KMS-11 (cell line): Measurements from ENCODE around the gene VPS51.
"Not testable (repeated sequence)": the region's sequence is repeated elsewhere in the genome, so short reads cannot be mapped to it uniquely, and the experiment has no call there.

Source experiments
- H2AFZ ChIP-seq: fragments of 200-600 bp; sonication (generic); 2 replicates; pipeline ENCODE4 v1.6.1; 2016; ENCODE audit warnings: antibody characterized with exemption, mixed run types, low read depth
- H3K27ac ChIP-seq: fragments of 200-600 bp; sonication (generic); 2 replicates; pipeline ENCODE4 v1.6.1; 2016; ENCODE audit warnings: mild to moderate bottlenecking, mixed run types
- H3K27me3 ChIP-seq: fragments of 200-600 bp; sonication (generic); 2 replicates; pipeline ENCODE4 v1.6.1; 2017; ENCODE audit warnings: mild to moderate bottlenecking, low read depth, mixed run types, moderate library complexity; ENCODE audit not compliant: insufficient read depth
- H3K36me3 ChIP-seq: fragments of 200-600 bp; sonication (generic); 2 replicates; pipeline ENCODE4 v1.6.1; 2017; ENCODE audit warnings: mild to moderate bottlenecking, mixed run types; ENCODE audit not compliant: insufficient read depth
- H3K4me1 ChIP-seq: fragments of 200-600 bp; sonication (generic); 2 replicates; pipeline ENCODE4 v1.6.1; 2016; ENCODE audit warnings: mild to moderate bottlenecking, low read depth, mixed run types; ENCODE audit not compliant: poor library complexity, severe bottlenecking
- H3K4me2 ChIP-seq: fragments of 200-600 bp; sonication (generic); 2 replicates; pipeline ENCODE4 v1.7.0; 2016; ENCODE audit warnings: mild to moderate bottlenecking, mixed run types
- H3K4me3 ChIP-seq: fragments of 200-600 bp; sonication (generic); IDR thresholded peaks from 2 replicates; pipeline ENCODE4 v1.6.1; 2017; ENCODE audit warnings: low read depth, low read length, mixed read lengths; ENCODE audit not compliant: insufficient read depth
- H3K79me2 ChIP-seq: fragments of 200-600 bp; sonication (generic); 2 replicates; pipeline ENCODE4 v1.6.1; 2016; ENCODE audit warnings: low read depth, mixed run types; ENCODE audit not compliant: insufficient read depth
- H3K9ac ChIP-seq: fragments of 200-600 bp; sonication (generic); 2 replicates; pipeline ENCODE4 v1.6.1; 2016; ENCODE audit warnings: mild to moderate bottlenecking, mixed run types
- H4K20me1 ChIP-seq: fragments of 200-600 bp; sonication (generic); 2 replicates; pipeline ENCODE4 v1.6.1; 2016; ENCODE audit warnings: mild to moderate bottlenecking, mixed run types; ENCODE audit not compliant: insufficient read depth
- CTCF ChIP-seq: fragments of 200-600 bp; sonication (generic); conservative IDR thresholded peaks from 2 replicates; pipeline ENCODE4 v1.6.1; 2017; ENCODE audit warnings: low read depth, mild to moderate bottlenecking, antibody characterized with exemption, low read length, moderate library complexity, mixed read lengths

Gene VPS51

GRCh38 chr11:65117206-65118096, 21.4 kb downstream of the VPS51 start, which contains the start of gene ZNHIT2:
TSS of gene ZNHIT2 (minus strand) at chr11:65117701. CDS start at chr11:65117653, 48 bp downstream.
- H4K20me1 ChIP-seq = no peaks in the 10 kb centered on the region
- peaks cover 50% of the 10 kb centered on the region for H3K79me2 ChIP-seq
- peak; percentile 94 for TF ChIP-seq CTCF
- H2AFZ ChIP-seq = 0 out of 2 replicates have a peak within 1 kb of the TSS, but pooled peaks have one; percentile 6
- peak within 1 kb of the TSS; percentile 99 for H3K27ac ChIP-seq
- no peaks in the 10 kb centered on the region for H3K36me3 ChIP-seq
- H3K4me1 ChIP-seq = peaks cover 46% of the 10 kb centered on the region
- no peak within 1 kb of the TSS for H3K4me3 ChIP-seq
- no peaks in the 10 kb centered on the region for H3K27me3 ChIP-seq
- H3K9ac ChIP-seq = peak within 1 kb of the TSS; percentile 95
- peak within 1 kb of the TSS; percentile 89 for H3K4me2 ChIP-seq

- TF ChIP-seq CTCF = no peak; the same call in 1 of the 2 replicates
- H3K4me1 ChIP-seq = peaks cover 48% of the 10 kb centered on the region
- no peaks in the 10 kb centered on the region for H4K20me1 ChIP-seq
- no peaks in the 10 kb centered on the region for H3K27me3 ChIP-seq
- H3K36me3 ChIP-seq = no peaks in the 10 kb centered on the region
- H3K4me2 ChIP-seq = no peak overlapping the region; the same call in 1 of the 2 replicates
- H3K79me2 ChIP-seq = peaks cover 57% of the 10 kb centered on the region
- H3K4me3 ChIP-seq = no peak overlapping the region
- no peak overlapping the region for H2AFZ ChIP-seq
- peak overlapping the region; percentile 6; the same call in 1 of the 2 replicates for H3K27ac ChIP-seq
- no peak overlapping the region for H3K9ac ChIP-seq
Measured at GRCh38 chr11:65118097-65118837, 22.3 kb downstream of the VPS51 start.

GRCh38 chr11:65118891-65119669, 23.1 kb downstream of the VPS51 start:
- peak overlapping the region; percentile 39; the same call in 1 of the 2 replicates for H3K4me2 ChIP-seq
- not testable (repeated sequence) for H4K20me1 ChIP-seq, H3K9ac ChIP-seq, H2AFZ ChIP-seq, H3K4me3 ChIP-seq, H3K36me3 ChIP-seq, H3K27me3 ChIP-seq
- H3K27ac ChIP-seq = peak overlapping the region; percentile 13; the same call in 1 of the 2 replicates
- peaks cover 52% of the 10 kb centered on the region for H3K4me1 ChIP-seq
- peaks cover 64% of the 10 kb centered on the region for H3K79me2 ChIP-seq

GRCh38 chr11:65119670-65119995, 23.6 kb downstream of the VPS51 start:
- TF ChIP-seq CTCF = no peak
- Histone ChIP-seq H3K4me3 (no peak overlapping the region), H3K4me2 (peak overlapping the region; percentile 39; the same call in 1 of the 2 replicates), H4K20me1 (no peaks in the 10 kb centered on the region), H2AFZ (no peak overlapping the region), H3K9ac (no peak overlapping the region; the same call in 1 of the 2 replicates), H3K4me1 (peaks cover 52% of the 10 kb centered on the region), H3K27ac (peak overlapping the region; percentile 32; the same call in 1 of the 2 replicates), H3K79me2 (peaks cover 69% of the 10 kb centered on the region), H3K27me3 (no peaks in the 10 kb centered on the region), H3K36me3 (no peaks in the 10 kb centered on the region)
